Body of pancreas (tissue), 4 donors: ENCODE data around the gene TRAIP. TPM values are rescaled to one million over a fixed set of nuclear protein-coding genes. Genes with fewer than 3 reads are reported as not detected.

Experiments
- ATAC-seq: fragments of 150-250 bp; one replicate; pipeline ENCODE4 v1.9.1; 2016
- DNase-seq, 4 donors: peaks; one replicate each; pipeline ENCODE4 v3.0.0-alpha.2; 2019
- H3K27ac ChIP-seq, 4 donors: fragments of 200-600 bp; sonication (generic); 1 replicate in 3 of 4; 2 replicates in 1 of 4; pipeline versions ENCODE4 v1.5.1 to v1.6.1; 2016 to 2019; ENCODE audit warnings: mild to moderate bottlenecking in 1 of 4, mixed read lengths in 1 of 4, moderate library complexity in 1 of 4
- H3K27me3 ChIP-seq, 2 donors: fragments of 200-600 bp; sonication (generic); one replicate each; pipeline ENCODE4 v1.6.0; 2016; ENCODE audit warnings: mild to moderate bottlenecking in 1 of 2
- H3K36me3 ChIP-seq, 2 donors: fragments of 200-600 bp; sonication (generic); replicated peaks in 1 of 2; 2 replicates each; pipeline ENCODE4 v1.5.1; 2016; ENCODE audit warnings: low read depth in 2 of 2; ENCODE audit not compliant: insufficient read depth in 1 of 2
- H3K4me1 ChIP-seq: fragments of 200-600 bp; sonication (generic); one replicate; pipeline ENCODE4 v1.6.0; 2016
- H3K4me3 ChIP-seq, 2 donors: fragments of 200-600 bp; sonication (generic); 1 replicate in 1 of 2; 2 replicates in 1 of 2; pipeline ENCODE4 v1.5.1; 2016 to 2019
- H3K9me3 ChIP-seq, 3 donors: fragments of 200-600 bp; sonication (generic); 1 replicate in 2 of 3; 2 replicates in 1 of 3; pipeline ENCODE4 v1.5.1; 2016
- CTCF ChIP-seq, 7 experiments: fragments of 450-650 bp in 4 of 7; fragments of 200-600 bp in 3 of 7; sonication (generic) in 3 of 7; IDR thresholded peaks; one replicate each; pipeline ENCODE4 v1.5.1; 2016 to 2019; ENCODE audit warnings: antibody characterized with exemption in 7 of 7
- POLR2A ChIP-seq, 3 donors: fragments of 450-650 bp; IDR thresholded peaks; one replicate each; pipeline ENCODE4 v1.6.1; 2016; ENCODE audit warnings: antibody characterized with exemption in 3 of 3, mild to moderate bottlenecking in 2 of 3
- WGBS, 2 donors: methylation state at CpG; one replicate each; pipeline ENCODE4 v1.1.5; 2017; 5-methylcytosine and 5-hydroxymethylcytosine counted together
- intact Hi-C: fragments of 100-400 bp; cut with DNase I; formaldehyde crosslinking; loops from one replicate; pipeline ENCODE4 v1.15.1; 2023
- total RNA-seq, 2 donors: library from RNA; depleted of rRNA; stranded (reverse); fragments of >200 nt; gene quantifications; one replicate each; pipeline ENCODE4 v1.1.0, GENCODE V29; 2016

TRAIP gene
- total RNA-seq, 2 donors from 2014 or later, result 1.8 to 3.6 TPM

- TF ChIP-seq CTCF (IDR thresholded peaks at IDR 0.05) (no peak), POLR2A (IDR thresholded peaks at IDR 0.05) (no peak)
- Histone ChIP-seq H3K27ac (no peak overlapping the region), H3K36me3 (no peaks in the 10 kb centered on the region), H3K27me3 (no peaks in the 10 kb centered on the region), H3K9me3 (no peaks in the 10 kb centered on the region), H3K4me3 (no peak overlapping the region), H3K4me1 (peaks cover 13% of the 10 kb centered on the region)
- no peak for ATAC-seq
- no peak for DNase-seq
- intact Hi-C loops, result no loop called here
- 0 to 39% methylated on average over 1 of the region's 1 CpG for WGBS, 2 donors
These were observed 57.3 kb downstream of the TRAIP start for GRCh38 chr3:49799105-49799504.

GRCh38 chr3:49794926-49795905 is 61.1 kb downstream of the TRAIP start:
- ATAC-seq, result no peak

GRCh38 chr3:49794431-49794830 is 61.9 kb downstream of the TRAIP start:
- WGBS, 2 donors, result 65 to 77% methylated on average over 2 to 4 of the region's 4 CpGs
- Histone ChIP-seq H3K9me3 (no peaks in the 10 kb centered on the region), H3K27ac (no peak overlapping the region), H3K4me3 (no peak overlapping the region), H3K4me1 (no peaks in the 10 kb centered on the region), H3K36me3 (no peaks in the 10 kb centered on the region), H3K27me3 (no peaks in the 10 kb centered on the region)
- ATAC-seq, result no peak
- TF ChIP-seq POLR2A (IDR thresholded peaks at IDR 0.05) (no peak), CTCF (IDR thresholded peaks at IDR 0.05) (no peak)
- intact Hi-C loops, result no loop called here
- no peak for DNase-seq

More at GRCh38 chr3:49794926-49795905, 61.1 kb downstream of the TRAIP start:
- no peak overlapping the region for H3K27ac ChIP-seq
- H3K9me3 ChIP-seq, result no peaks in the 10 kb centered on the region
- H3K4me3 ChIP-seq, result no peak overlapping the region
- DNase-seq, result no peak
- no peaks in the 10 kb centered on the region for H3K27me3 ChIP-seq
- H3K36me3 ChIP-seq, result no peaks in the 10 kb centered on the region
- intact Hi-C loops, result no loop called here
- TF ChIP-seq CTCF (IDR thresholded peaks at IDR 0.05) (no peak), POLR2A (IDR thresholded peaks at IDR 0.05) (no peak)
- WGBS, 2 donors, result 86% methylated on average over 7 to 24 of the region's 24 CpGs
- H3K4me1 ChIP-seq, result no peaks in the 10 kb centered on the region

GRCh38 chr3:49793486-49794085 is 62.8 kb downstream of the TRAIP start:
- 83 to 84% methylated on average over 6 to 13 of the region's 13 CpGs for WGBS, 2 donors
- DNase-seq (no peak), ATAC-seq (no peak)
- H3K9me3 ChIP-seq, result no peaks in the 10 kb centered on the region
- no peak overlapping the region for H3K4me3 ChIP-seq
- H3K4me1 ChIP-seq, result no peaks in the 10 kb centered on the region
- H3K27ac ChIP-seq, result no peak overlapping the region
- H3K36me3 ChIP-seq, result no peaks in the 10 kb centered on the region
- TF ChIP-seq POLR2A (IDR thresholded peaks at IDR 0.05) (no peak), CTCF (IDR thresholded peaks at IDR 0.05) (no peak)
- H3K27me3 ChIP-seq, result no peaks in the 10 kb centered on the region
- intact Hi-C loops, result no loop called here
